Measurements from ENCODE around the gene B3GALT6. TPM values are rescaled to one million over a fixed set of nuclear protein-coding genes. Genes with fewer than 3 reads are reported as not detected.
A peak's percentile ranks its signal among the peaks of the same experiment; 100 is the strongest.

B3GALT6 gene
- total RNA-seq, 1 donor from 2014 or later, result 30.4 TPM

DNA sequence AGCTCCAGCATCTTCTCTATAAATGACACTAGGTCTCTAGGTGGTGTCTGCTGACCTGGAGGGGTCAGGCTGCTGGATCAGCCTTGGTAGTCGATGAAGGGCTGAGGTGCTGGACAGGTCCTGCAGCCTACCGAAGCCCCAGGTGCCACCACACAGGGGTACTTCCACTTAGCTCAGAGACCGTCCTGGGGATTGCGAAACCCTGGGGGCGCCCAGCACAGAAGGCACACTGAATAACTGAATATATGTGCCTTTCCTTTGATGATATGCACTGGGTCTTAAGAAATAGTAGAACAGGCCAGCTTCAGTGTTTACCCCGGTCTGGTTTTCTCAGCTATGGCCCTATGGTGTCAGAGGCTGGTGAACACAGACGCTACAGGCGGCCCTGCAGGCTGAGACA is 30.7 kb downstream of the B3GALT6 start:
- no peak for DNase-seq (ENCODE audit: low read depth in 2 of 2)

DNA sequence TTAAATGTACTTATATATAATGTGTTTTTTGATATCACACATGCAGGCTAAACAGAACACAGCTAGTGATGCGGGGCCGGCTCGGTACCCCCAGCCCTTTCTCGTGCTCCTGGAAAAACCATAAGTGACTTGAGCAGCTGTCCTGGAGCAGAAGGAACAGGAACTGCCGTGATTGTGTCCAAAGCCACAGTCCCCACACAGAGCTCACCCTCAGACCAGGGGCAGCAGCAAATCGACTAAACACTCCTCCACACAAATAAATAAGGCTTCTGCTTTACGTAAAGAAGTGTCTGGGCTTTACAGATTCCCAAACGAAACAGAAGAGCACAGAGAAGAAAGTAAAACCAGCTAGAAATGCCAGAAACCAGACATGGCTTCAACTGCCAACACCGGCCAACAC is 32.0 kb downstream of the B3GALT6 start:
- no peak for DNase-seq (ENCODE audit: low read depth in 2 of 2)

DNA sequence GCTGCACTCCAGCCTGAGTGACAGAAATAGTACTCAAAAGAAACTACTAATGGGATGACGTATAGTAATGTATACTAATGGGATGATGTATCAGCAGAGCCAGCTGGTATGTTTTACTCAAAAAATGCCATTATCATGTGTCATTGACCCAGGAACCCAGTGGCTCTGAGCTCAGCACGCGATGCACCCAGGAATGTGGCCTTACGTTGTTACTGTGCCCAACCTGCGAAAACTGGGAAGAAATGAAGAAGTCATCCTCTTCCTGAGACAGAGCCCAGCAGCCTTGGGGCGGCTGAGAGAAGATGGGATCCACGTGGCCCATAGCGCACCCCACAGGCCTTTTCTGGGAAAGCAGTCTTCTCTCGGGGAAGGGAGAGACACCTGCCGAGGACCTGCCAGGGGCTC is 32.8 kb downstream of the B3GALT6 start:
- peak in 1 of 2 donors; percentile 84 for DNase-seq (ENCODE audit: low read depth in 2 of 2)

DNA sequence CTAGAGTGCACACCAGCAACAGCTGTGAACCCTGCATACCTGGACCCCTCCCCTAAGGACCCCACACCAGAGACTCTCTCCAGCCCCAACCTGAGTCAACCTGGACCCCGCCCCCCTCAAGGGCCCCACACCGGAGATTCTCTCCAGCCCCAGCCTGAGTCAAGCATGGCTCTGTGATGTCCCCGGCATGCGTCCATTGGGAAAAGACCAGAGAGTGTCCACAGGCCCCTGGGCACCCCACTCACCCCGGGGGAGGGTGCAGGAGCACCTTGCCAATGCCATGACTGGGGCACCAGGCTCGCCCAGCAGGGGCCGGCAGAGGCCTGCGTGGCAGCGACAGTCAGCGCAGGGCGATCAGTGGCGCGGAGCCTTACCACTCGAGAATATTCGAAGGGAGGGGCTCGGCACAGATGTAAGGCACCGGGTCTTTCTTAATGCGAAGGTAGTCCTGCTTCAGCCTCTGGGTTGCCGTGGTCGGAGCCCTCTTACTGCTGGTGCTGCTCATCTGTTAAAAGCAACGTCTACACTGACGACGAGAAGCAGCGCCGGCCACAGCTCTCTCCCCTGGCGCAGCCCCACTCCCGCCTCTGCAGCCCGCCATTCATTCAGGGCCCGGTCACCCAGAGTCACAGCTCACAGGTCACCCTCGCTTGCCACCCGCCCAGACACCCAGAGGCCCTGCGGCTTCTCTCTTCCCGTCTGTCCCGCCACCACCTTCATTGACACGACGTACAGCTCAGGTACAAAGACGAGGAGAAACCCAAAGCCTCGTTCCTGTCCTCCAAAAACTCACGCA is 35.6 kb downstream of the B3GALT6 start:
- no peak for DNase-seq (ENCODE audit: low read depth in 2 of 2)

DNA sequence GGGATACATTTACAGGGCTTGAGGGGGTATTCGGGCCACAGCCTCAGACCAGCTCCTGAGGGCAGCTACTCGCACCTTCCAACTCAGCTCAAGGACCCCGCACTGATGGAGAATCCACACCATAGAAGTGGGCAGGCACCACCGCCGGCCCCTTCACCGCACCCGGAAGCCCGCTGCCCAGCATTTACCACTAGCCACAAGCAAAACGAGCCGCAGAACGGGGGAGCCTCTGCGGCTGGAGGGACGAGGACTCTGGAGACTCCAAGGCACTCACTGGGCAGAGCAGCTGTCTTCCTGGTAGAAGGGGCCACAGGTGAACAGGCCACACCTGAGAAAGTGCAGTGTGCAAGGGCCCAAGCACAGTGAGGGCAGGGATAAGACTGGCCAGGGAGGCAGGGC is 36.2 kb downstream of the B3GALT6 start:
- no peak for DNase-seq (ENCODE audit: low read depth in 2 of 2)

DNA sequence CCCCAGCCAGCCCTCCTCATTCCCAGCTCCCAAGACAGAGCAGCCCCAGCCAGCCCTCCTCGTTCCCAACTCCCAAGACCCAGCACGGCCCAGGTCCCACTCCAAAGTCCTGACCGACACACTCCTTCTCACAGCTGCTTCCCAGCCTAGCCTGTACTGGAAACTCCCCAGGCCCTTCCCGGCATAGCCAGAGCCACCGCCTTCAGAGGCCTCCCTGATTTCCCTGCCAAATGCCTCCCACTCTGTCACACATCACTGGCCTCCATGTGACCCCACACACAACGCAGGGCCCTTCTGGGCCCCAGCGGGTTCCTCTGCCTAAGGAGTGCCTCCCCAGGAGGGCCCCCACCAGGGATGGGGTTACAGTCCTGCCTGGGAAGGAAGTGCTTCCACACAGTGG is 38.8 kb downstream of the B3GALT6 start:
- DNase-seq (ENCODE audit: low read depth in 2 of 2), result peak in 1 of 2 donors; percentile 36

DNA sequence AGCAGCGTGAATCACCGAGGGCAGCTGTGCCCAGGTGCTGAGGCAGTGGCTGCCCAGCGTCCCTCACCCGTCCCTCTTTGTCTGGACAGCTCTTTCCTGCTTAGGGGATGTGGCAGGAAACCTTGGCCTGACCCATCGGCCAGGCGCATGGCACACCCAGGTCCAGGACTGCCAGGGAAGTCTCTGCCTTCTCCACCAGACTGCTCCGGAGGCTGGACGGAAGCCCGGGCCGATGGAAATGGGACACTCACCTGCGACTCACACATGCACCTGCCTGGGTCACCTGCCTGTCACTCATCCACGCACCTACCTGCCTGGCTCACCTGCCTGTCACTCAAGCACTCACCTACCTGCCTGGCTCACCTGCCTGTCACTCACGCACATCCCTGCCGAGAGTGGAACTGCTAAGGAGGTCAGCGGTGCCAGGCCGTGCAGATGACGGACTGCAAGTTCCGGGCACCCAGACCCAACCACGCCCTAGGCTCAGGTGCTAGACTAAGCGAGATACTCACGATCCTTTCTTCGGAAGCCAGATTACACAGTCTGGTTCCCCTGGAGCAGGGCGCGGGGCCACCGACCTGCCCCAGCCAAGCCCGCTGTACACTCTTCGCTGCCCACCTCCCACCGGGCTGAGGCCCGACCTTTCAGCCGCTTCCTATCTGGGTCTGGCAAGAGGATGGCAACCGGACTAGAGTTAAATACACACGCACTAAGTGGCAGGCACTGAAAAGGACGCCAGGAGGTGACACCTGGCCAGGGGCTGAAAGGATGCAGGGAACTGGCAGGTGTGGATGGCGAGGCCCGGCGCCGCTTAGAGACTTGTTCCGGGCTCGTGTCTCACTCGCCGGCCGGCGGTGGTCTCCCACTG is 40.5 kb downstream of the B3GALT6 start:
- peak; percentile 47 to 65 for DNase-seq (ENCODE audit: low read depth in 2 of 2)

DNA sequence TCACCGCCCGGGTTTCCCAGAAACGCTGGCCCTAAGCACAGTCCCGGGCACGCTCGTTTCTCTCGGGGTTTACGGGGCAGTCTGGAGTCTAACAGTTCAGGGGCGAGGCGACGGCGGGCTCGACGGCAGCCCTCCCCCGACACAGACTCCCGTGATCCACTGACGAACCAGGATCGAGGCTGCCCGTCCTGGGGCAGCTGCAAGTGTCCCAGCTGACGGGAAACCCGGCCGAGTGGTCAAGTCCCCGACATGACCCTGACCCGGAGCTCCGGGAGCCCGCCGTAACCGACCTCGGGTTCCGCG is 41.1 kb downstream of the B3GALT6 start:
- DNase-seq (ENCODE audit: low read depth in 2 of 2), result peak; percentile 45 to 46

DNA sequence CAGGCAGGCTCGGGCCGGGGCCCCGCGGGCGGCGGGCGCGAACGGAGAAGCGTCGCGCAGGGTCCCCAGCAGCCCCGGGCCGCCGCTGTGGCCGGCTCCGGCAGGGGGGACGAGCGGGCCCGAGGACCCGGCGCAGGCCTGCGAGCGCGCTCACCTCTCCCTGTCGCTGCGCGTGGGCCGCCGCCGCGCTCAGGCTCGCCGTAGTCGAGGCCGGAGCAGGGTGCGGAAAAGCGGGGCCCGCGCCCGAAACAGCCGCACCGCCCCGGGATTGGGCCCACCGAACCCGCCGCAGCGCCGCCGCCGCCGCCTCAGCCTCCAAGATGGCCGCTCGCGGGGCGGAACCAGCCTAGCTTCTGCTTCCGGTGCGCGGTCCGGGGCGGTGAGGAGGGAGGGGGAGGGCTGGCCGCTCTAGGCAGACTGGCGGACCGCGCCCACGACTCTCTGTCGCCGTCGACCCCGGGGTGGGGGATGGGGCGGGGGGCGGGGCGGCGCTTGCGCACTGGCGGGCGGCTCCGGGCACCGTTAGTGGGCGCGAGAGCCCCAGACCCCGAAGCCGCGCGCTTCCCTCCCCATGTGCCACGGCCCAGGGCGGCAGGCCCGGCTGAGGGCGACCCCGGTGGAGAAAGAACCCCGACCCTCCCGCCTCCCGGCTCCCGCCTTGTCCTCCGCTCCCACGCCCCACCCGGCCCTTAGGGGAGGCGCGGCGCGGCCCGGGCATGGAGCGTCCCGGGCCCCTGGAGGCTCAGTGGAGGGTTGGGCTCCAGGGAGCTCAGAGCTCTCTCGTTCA is 41.7 kb downstream of the B3GALT6 start, which contains the start of gene UBE2J2:
Gene UBE2J2 (minus strand): TSS at position 343 of the 787 bp plus-strand sequence. CDS start 5,862 bp downstream, outside the sequence.
- DNase-seq (ENCODE audit: low read depth in 2 of 2), result peak; percentile 96 to 97

DNA sequence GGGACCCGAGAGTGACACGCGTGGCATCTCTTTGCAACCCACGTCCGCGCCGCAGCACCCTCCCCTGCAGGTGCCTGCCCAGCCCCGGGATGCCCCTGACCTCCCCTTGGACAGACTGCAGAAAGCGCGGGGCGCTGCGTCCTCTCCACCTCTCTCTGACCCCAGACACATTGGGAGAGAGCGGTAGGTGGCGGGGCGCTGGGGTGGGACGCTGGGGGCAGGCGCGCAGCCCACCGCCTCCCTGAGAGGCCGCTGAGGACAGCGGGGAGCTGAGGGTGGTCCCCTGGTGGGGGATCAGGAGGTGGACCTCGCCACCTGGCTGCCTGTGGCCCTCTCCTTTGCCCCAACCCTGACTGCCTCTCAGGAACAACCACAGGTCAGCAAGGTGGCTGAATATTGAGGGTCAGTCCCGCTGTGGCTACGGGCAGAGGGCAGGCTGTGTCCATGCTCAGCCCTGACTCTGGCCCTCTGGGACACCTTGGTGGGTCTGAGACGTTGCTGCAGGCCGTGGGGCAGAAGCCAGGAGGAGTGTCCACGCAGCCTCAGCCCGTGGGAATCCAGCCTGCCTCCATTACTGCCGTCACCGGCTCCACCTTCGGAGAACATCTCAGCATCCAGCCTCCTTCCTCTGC is 42.4 kb downstream of the B3GALT6 start:
- no peak for DNase-seq (ENCODE audit: low read depth in 2 of 2)

DNA sequence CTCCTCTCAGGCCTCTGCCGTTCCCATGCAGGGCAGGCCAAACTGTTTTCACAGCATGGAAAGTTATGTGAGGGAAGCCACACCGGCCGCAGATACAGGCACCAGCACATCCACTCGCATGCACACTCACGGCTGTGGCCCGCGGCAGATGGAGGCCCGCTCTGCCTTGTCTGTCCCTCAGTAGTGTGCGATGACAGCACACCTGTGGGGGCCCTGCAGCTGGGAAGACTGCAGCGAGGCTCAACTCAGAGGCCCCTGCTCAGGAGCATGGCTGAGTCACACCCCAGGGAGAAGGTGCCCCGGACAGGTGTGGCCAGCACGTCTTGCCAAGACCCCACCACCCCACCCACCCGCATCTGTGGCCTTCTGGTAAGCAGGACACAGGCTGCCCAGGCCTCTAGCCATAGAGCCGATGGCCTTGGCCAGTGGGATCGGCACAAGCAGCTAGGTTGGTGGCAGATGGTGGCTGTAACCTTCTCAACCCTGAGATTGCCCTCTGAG is 42.9 kb downstream of the B3GALT6 start:
- no peak for DNase-seq (ENCODE audit: low read depth in 2 of 2)

DNA sequence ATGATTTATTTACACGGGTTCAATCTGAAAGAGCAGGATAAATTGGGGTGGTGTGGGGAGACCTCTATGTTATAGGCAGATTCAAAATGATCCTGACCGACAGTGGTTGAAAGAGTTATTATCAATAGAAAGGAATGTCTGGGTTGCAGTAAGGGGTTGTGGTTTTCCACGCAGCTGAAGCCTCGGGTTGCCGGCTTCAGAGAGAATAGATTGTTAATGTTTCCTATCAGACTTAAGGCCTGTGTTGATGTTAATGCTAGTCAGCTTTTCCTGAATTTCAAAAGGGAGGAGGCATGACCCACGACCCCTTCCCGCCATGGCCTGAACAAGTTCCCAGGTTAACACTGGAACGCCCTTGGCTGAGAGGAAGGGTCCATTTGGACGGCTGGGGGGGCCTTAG is 43.8 kb downstream of the B3GALT6 start:
- DNase-seq (ENCODE audit: low read depth in 2 of 2), result peak in 1 of 2 donors; percentile 44

DNA sequence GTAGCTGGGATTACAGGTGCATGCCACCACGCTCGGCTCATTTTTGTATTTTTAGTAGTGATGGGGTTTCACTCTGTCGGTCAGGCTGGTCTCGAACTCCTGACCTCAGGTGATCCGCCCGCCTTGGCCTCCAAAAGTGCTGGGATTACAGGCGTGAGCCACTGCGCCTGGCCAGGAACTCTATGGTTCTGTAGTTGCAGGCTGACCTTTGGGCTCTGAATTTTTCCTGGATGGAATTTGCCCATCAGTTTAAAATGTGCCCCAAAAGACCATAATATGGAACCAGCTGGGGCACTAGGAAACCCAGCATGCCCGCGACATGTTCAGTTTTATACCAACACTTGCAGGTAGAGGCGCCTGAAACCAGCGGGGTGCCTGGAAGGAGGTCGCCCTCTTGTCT is 46.6 kb downstream of the B3GALT6 start:
- DNase-seq (ENCODE audit: low read depth in 2 of 2), result no peak

DNA sequence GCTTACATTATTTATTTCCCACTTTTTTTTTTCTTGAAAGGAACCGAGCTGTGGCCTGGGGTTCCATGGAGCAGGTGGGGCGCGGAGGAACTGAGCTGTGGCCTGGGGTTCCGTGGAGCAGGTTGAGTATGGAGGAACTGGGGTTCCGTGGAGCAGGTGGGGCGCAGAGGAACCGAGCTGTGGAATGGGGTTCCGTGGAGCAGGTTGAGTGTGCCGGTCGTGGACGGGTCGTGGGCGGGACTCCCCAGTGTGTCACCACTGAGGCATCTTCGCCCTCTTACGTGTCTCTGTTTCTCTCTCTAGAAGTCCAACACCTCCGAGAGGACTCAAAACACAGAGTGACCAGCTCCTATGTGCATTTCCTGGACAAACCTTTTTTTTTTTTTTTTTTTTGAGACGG is 47.0 kb downstream of the B3GALT6 start:
- DNase-seq (ENCODE audit: low read depth in 2 of 2), result no peak

DNA sequence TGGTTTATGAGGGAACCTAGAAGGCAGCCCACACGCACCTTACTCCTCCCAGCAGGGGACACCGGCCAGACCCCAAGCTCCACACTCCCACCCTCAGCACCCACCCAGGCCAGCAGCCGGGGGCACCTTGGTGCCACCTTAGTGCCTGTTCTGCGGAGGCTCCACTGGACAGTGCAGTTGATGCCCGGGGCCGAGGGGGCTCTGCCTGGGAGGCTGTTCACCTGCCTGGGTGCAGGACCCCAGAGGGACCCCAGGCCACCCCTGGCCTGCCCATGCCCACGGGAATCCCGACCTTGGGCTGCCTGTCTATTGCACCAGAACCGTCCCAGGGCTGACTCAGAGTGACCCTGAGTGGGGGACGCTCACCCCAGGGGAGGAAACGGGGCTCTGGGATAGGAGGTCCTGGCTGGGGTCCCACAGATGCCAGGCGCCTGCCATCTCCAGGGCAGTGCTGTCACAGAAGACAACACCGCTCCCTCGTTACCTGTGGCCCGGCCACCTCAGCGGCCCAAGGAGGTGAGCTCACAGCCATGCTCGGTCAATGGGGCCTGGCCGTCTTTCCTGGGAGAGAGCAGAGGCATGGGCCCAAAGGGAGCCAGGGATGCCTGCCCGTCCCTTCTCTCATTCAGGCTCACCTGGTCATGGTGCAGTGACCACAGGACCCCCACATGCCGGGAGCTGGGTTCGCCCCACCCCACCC is 48.9 kb downstream of the B3GALT6 start:
- DNase-seq (ENCODE audit: low read depth in 2 of 2), result no peak

DNA sequence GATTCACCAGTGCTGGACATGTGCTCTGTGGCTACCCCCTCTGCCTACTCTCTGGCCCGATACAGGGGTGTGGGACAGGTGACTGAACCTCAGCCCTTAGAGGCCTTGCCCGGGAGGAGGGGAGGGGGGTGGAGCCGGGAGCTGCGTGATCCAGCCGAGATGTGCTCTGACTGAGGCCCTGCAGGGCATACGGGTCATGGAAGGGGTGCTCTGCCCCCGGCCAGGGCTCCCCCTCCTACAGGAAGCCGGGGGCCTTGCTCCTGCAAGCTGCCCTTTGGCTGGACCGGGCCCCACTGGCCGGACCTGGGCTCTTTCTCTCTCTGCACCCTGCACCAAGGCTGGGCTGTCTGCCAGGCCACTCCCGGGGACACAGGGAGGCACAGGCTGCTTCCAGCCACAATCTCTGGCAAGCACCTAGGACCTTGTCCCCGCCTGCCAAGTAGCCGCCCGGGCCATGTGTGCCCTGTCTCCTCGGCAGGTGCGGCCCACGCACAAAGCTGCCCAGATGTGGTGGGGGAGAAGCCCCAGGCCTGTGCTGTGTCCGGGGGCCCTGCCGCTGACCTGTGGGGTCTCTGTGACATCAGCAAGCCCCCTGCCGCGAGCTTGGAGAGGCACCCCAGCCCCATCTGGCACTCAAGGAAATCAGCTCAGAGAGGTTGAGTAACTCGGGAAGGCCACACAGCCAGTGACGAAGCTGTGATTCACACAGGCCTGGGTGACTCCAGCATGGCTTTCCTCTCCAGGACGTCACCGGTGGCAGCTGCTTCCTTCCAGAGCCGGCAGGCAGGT is 49.7 kb downstream of the B3GALT6 start:
- peak; percentile 51 to 83 for DNase-seq (ENCODE audit: low read depth in 2 of 2)

DNA sequence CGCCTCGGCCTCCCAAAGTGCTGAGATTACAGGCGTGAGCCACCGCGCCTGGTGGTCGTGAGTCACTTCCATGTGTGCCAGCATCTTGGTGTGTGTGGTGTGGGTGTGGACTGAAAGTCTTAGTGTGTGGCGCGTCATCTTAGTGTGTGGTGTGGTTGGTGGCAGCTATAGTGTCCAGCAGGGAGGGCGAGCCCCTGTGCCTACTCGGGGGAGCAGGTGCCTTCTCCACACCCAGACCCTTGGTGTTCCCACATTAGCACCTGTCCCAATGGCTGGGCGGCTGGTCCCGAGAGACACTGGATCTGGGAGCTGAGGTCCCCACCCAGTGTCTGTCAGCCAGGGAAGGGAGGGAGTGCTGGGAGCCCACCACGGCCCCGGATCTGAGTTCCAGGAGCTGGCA is 51.0 kb downstream of the B3GALT6 start:
- DNase-seq (ENCODE audit: low read depth in 2 of 2), result peak in 1 of 2 donors; percentile 68

DNA sequence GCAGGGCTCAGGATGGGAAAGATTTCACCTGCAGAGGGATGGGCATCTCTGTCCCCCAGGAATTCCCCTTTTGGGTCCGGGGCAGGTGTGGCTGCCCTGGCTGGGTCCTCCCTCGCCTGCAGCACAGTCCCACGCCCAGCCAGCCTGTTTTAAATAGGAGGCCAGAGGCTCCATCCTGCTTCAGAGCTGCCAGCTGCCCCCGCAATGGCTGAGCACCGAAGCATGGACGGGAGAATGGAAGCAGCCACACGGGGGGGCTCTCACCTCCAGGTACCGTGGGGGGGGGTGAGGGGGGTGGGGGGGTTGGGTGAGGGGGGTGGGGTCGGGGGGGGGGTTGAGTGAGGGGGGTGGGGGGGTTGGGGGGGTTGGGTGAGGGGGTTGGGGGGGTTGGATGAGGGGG is 51.8 kb downstream of the B3GALT6 start:
- no peak for DNase-seq (ENCODE audit: low read depth in 2 of 2)

Measured in lung microvascular endothelial cell (primary cell).